Hematopoietic multipotent progenitor cell (in vitro differentiated cells): Measurements from ENCODE around the gene SLC49A4. TPM values are rescaled to one million over a fixed set of nuclear protein-coding genes. Genes with fewer than 3 reads are reported as not detected.

Source experiments
- DNase-seq, 3 donors: peaks; one replicate each; pipeline ENCODE4 v3.0.0-alpha.2; 2011 to 2015; ENCODE audit warnings: low read depth in 2 of 3, low spot score in 2 of 3
- total RNA-seq: library from RNA; depleted of rRNA; stranded (reverse); fragments of >200 nt; gene quantifications from one replicate; pipeline ENCODE4 v1.2.3, GENCODE V29; 2012

SLC49A4 gene
- total RNA-seq, 1 donor = 7.0 TPM

DNA sequence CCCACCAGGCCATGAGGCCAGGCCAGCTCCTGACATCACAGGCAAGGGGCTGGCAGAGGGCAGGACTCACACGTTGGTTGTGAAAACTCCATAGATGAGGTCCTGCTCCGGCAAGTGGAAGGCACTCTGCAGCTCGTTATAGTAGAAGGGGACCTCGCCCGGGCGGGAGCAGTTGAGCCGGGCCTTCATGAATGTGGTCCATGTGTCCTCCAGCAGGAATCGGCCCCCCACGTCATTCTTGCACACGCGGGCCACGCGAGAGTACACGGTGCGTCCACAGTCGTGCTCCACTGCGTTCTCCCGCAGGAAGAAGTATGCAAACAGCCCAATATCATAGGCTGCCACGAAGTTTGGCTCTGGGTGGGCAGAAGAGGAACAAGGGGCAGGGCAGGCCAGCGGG lies 131.5 kb downstream of the SLC49A4 start:
- DNase-seq = no peak

DNA sequence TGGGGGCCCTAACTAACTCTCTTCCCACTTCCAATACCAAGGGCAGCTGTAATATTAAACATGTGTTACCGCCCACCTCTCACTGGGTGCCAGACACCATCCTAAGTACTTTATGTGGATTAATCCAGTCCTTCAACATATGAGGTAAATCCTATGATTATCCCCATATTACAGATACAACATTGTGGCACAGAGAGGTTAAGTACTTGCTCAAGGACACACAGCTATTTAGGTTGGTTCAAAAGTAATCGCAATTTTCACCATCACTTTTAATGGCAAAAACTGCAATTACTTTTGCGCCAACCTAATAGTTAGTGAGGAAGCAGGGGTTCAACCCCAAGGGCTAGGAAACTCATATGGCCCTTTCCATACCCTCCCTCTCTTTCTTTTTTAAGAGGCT lies 131.9 kb downstream of the SLC49A4 start:
- no peak for DNase-seq

DNA sequence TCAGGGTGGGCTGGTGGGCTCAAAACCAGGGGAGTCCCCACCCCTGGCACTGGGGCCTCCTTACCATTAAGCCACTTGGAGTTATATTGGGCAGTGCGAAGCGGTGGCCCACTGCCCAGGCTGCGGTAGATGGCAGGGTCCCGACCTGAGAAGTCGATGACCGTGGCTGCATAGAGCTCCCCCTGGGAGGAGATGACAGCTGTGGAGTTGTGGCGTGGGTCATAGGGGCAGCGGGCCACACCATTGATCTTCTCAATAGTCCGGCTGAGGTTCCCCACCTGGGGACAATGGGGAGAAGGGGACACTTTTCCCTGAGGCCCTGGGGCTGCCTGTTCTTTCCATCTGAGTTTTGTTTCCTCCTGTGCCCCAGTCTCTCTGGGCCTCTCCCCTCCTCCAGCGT lies 132.9 kb downstream of the SLC49A4 start:
- DNase-seq = no peak

DNA sequence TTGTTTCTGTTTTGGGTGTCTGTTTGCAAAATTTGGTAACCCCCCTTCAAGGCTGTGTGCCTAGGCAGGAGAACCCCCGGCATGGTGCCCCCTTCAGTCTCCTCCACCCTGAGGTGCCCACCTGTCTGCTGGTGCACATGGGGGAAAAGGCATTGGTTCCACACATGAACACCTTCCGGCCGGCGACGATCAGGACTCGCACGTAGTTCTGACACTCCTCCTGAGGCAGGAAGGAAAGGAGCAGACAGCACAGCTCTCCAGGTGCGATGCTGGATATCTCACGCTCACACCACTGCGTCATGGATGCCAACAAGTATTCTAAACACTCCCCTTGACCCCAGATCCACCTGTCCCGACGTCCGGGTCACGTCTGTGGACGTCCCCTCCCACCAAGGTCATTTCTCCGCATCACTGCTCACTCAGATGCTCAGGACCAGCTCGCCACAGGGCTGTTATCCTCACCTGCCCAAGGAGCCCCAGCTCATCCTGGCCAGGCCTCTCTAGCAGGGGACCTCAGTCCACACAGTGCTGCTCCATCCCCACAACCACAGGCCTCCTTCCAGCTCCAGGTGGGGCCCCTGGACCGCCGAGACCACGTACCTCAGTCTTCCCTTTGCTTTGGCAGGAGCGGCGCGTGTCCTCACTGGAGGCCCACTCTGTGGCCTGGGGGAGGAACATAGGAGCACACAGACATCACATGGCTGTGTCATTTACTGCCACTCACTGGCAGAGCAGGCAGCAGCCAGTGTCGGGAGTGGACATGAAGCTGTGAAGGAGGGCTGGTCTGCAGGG lies 133.7 kb downstream of the SLC49A4 start:
- DNase-seq = no peak

DNA sequence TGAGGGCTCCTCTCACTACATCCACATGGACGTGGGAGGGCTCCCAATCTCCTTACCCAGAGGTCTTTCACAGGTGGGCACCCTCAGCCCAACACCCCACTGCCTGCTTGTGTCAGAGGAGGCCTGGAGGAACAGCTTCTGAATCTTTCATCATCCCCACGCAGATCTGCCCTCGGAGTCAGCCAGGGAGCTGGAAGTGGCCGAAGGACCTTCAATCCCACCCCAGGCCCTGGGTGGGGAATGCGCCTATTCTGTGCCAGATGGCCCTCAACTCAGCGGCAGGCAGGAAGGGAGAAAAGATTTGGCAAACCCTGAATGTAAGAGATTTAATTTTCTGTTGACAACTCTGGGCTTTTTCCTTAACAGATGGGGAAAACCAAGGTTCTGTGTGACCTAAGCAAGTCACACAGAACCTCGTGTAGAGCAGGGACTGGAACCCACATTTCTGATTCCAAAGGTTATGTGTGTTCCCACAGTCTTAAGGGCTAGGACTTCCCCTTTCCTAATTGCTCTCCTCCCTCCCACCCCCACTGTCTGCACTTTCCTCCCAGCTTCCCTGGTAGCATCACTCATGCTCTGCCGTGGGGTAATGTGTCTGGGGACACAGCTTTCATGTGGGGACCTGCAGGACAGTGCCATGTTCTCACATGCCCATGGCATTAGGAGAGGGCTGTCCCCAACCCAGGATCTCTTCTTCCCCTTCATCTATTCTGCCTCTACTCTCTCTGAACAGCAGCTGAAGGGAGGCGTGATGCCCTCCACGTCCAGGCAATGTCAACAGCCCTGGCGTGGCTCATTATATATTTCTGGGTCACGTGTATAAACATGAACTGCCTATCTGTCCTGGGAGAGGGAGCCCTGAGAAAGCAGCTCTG lies 134.6 kb downstream of the SLC49A4 start:
- no peak for DNase-seq

DNA sequence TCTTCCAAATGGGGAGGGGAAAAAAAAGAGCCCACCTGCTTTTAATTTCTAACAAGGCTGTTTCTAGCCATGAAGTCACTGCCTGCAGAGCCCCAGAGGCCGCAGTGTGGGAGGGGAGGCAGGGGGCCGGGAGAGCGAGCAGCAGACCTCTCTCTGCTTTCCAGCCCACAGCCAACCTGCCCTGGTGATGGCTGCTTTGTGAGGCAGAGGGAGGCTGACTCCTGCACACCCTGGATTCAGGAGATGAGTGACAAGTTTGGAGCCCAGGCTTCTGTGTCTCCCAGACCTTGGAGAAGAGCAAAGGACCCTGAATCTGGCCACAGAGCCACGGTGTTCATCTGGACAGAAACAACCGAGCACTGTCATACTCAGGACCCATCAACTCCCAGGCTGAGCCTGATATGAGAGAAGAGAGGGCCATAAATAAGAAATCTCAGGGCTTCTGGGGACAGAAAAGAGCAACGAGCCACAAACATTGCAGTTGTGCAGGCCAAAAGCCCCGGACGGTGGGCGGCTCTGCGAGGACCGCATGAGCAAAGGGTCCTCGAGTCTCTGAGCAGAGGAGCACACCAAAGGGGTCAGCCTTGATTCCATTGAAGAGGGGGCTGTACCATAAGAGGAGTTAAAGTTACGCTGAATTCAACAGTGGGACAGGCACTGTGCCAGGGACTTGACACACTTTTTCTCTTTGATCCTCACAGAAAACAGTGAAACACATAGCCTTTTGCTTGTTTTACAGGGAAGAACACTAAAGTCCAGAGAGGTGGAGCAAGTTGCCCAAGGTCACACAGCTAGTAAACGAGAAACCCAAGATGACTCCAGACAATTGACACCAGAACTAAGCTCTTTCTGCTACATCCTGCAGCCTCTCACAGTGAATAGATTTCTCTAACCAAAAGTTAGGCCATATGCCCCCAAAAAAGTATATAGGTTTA lies 135.5 kb downstream of the SLC49A4 start:
- DNase-seq = no peak

Other genes starting within 250 kb of the SLC49A4 start
- gene PARP9, start 230.8 kb upstream of the SLC49A4 start, total RNA-seq = 23.2 TPM
- 22.4 TPM for gene DTX3L, start 230.7 kb upstream of the SLC49A4 start, total RNA-seq
- 7.0 TPM for gene PARP15, start 217.4 kb upstream of the SLC49A4 start, total RNA-seq
- gene PARP14, start 114.2 kb upstream of the SLC49A4 start, total RNA-seq = 75.4 TPM
- 5.7 TPM for gene HSPBAP1, start 1.2 kb upstream of the SLC49A4 start, total RNA-seq
- 0.27 TPM for gene SEMA5B, start 232.7 kb downstream of the SLC49A4 start, total RNA-seq